Endothelial cell (in vitro differentiated cells): ENCODE measurements around the gene DNAH11. TPM values are rescaled to one million over a fixed set of nuclear protein-coding genes. Genes with fewer than 3 reads are reported as not detected.

ENCODE experiments used
- DNase-seq: peaks from one replicate; pipeline ENCODE4 v3.0.0; 2021; ENCODE audit warnings: low spot score
- H3K27ac Mint-ChIP-seq: one replicate; pipeline ENCODE4 v1.8.0; 2021; ENCODE audit warnings: mixed read lengths, inconsistent platforms; ENCODE audit not compliant: unreplicated experiment
- H3K27me3 Mint-ChIP-seq: one replicate; pipeline ENCODE4 v1.8.0; 2021; ENCODE audit warnings: mild to moderate bottlenecking, moderate library complexity, mixed read lengths, inconsistent platforms; ENCODE audit not compliant: unreplicated experiment
- H3K36me3 Mint-ChIP-seq: one replicate; pipeline ENCODE4 v1.8.0; 2021; ENCODE audit warnings: mild to moderate bottlenecking, low read depth, mixed read lengths, inconsistent platforms; ENCODE audit not compliant: unreplicated experiment
- H3K4me1 Mint-ChIP-seq: one replicate; pipeline ENCODE4 v1.8.0; 2021; ENCODE audit warnings: mild to moderate bottlenecking, mixed read lengths, inconsistent platforms; ENCODE audit not compliant: unreplicated experiment
- H3K4me3 Mint-ChIP-seq: one replicate; pipeline ENCODE4 v1.8.0; 2021; ENCODE audit warnings: mild to moderate bottlenecking, mixed read lengths, inconsistent platforms; ENCODE audit not compliant: unreplicated experiment
- H3K9me3 Mint-ChIP-seq: one replicate; pipeline ENCODE4 v1.8.0; 2021; ENCODE audit warnings: mixed read lengths, inconsistent platforms; ENCODE audit not compliant: unreplicated experiment
- total RNA-seq: library from RNA; stranded (reverse); fragmentation: NEBNext Ultra II Directional; extraction: Animal tissue kit (Norgen Biotek cat#: 25700); gene quantifications from one replicate; pipeline ENCODE4 v1.2.1, GENCODE V29; 2021; ENCODE audit not compliant: unreplicated experiment
- TF ChIP-seq, protein P1 (sequence below): fragments of 200-600 bp; sonication (generic); IDR thresholded peaks from one replicate; pipeline ENCODE4 v1.5.0; 2021; ENCODE audit warnings: antibody characterized with exemption; ENCODE audit not compliant: unreplicated experiment

The DNAH11 gene
- total RNA-seq, 1 donor from 2014 or later: 0.18 TPM

DNA sequence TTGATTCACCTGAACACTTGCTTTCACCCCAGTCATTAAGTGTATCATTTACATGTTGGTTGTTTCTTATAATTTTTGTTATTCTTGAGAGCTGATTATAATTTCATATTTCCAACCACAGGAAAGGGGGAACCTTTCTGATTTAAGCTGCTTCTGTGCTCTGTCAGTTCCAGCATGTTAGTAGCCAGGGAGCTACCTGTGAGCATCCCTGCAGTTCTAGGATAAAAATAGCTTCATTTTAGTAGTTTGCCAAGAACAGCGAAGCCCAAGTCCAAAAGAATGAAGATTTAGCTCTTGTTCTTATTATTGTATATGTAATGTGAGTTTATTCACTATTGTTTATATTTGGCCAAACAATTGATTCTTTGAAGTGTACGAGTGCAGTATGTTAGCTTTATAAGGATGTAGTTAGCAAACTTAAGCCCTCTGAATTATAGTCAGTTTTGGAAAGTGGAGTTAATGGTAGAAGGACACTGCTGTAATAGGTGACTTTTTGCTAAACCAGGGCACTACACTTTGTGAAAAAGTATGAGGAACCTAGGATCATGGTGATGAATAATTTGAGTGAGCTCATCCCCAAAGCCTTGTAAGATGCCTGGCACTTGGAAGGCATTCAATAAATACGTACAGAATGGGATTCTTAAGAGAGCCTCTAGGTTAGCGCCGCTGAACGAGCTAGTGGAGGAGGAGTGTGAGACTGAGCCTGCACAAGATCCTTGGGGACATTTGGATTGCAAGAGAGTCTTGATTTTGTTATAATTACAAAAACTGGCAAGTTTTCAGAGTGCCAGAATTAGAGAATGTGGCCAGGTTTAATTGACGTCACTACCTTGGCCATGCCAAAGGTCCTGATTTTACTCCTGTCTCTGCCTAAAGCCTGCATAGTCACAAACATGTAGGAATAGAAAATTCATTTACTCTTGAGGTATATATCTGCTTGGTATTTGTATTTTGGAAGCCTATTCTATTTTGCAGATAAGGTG lies 29.8 kb downstream of the DNAH11 start:
- no peaks in the 10 kb centered on the region for H3K4me1 Mint-ChIP-seq
- H3K36me3 Mint-ChIP-seq: no peaks in the 10 kb centered on the region
- no peaks in the 10 kb centered on the region for H3K27me3 Mint-ChIP-seq
- no peak overlapping the region for H3K27ac Mint-ChIP-seq
- TF ChIP-seq, protein P1, sequence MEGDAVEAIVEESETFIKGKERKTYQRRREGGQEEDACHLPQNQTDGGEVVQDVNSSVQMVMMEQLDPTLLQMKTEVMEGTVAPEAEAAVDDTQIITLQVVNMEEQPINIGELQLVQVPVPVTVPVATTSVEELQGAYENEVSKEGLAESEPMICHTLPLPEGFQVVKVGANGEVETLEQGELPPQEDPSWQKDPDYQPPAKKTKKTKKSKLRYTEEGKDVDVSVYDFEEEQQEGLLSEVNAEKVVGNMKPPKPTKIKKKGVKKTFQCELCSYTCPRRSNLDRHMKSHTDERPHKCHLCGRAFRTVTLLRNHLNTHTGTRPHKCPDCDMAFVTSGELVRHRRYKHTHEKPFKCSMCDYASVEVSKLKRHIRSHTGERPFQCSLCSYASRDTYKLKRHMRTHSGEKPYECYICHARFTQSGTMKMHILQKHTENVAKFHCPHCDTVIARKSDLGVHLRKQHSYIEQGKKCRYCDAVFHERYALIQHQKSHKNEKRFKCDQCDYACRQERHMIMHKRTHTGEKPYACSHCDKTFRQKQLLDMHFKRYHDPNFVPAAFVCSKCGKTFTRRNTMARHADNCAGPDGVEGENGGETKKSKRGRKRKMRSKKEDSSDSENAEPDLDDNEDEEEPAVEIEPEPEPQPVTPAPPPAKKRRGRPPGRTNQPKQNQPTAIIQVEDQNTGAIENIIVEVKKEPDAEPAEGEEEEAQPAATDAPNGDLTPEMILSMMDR: no peak
- H3K4me3 Mint-ChIP-seq: no peak overlapping the region
- no peak for DNase-seq
- no peaks in the 10 kb centered on the region for H3K9me3 Mint-ChIP-seq

DNA sequence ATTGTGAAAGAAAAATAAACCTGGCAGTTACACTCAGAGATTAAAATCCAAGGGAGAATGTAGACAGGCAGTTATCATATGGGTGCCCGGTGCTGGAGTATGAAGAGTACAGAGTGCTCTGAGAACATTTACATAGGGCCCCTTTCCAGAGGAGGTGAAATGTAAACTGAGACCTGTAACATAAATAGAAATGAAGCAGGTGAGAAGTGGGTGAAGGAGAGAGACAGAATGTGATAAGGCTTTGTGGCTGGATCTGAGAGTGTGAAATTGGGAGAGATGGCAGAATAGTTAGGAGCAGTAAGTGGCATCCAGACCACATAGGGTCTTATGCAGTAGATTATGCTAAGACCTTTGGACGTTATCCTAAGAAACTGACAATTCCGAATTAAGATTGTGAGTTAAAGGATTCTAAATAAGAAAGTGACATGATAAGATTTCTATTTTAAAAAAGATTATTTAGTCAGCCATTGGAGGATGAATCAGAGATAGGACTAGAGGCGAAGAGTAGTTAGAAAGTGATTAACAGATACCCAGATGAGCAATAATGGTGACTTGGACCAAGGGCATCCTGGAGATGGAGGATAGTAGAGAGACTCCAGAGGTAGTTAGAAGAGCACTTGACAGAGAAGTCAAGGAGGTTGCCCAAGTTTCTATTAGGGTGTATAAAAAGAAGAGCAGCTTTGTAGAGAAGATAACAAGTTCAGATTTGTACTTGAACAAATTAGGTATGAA lies 36.7 kb downstream of the DNAH11 start:
- Mint-ChIP-seq H3K36me3 (no peaks in the 10 kb centered on the region), H3K27me3 (no peaks in the 10 kb centered on the region), H3K27ac (no peak overlapping the region), H3K9me3 (no peaks in the 10 kb centered on the region), H3K4me3 (no peak overlapping the region), H3K4me1 (no peaks in the 10 kb centered on the region)
- TF ChIP-seq, protein P1: no peak
- no peak for DNase-seq

DNA sequence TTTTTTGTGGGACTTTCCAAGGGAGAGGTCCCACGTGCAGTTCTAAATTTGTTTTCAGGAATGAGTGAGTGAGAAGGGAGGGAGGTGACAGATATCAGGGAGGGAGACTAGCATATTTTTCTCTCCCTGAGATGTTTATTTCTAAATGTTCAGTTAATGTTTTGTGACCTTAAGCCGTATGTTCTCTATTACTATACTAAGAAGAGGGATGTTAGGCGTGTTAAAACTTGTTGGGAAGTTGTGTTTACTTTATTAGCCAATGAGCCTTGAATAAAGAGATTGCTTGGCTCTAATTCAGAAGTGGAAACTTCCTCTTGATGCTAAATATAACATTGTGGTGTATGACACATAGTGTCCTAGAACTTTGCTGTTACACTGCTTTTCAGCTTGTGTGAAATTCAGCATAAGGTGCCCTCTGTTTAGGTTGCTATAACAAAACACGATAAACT lies 37.3 kb downstream of the DNAH11 start:
- Mint-ChIP-seq H3K9me3 (no peaks in the 10 kb centered on the region), H3K36me3 (no peaks in the 10 kb centered on the region), H3K27ac (no peak overlapping the region), H3K4me1 (no peaks in the 10 kb centered on the region), H3K4me3 (no peak overlapping the region), H3K27me3 (no peaks in the 10 kb centered on the region)
- TF ChIP-seq, protein P1: no peak
- no peak for DNase-seq

DNA sequence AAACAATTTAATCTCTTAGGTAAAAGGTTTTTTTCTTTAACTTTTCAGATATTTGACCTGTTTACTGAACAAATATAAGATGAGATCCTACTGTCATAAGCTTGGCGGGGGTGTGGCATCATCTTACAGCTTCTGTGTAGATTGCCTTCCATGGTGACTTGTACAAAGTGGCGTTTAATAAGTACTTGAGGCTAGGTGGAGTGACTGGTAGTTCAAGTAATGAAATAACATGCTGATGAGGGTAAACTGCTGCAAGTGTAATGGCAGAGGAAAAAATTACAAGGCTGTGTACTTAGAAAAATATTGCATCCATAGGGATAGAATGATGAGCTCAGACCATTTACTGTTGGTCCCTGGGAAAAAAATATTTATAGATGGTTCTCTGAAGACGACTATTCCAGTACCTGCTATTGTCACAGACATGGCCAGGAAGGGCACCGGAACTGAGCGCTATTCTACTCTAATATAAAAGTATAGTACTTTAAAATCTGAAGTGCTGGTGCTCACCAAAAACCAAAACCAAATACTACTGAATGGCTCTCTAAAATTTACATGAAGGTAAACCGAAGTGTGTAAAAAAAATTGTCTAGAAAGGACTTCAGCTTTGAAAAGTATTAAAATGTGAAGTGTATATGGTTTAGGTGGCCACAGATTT lies 42.4 kb downstream of the DNAH11 start:
- DNase-seq: no peak
- no peaks in the 10 kb centered on the region for H3K27me3 Mint-ChIP-seq
- H3K4me3 Mint-ChIP-seq: no peak overlapping the region
- no peak overlapping the region for H3K27ac Mint-ChIP-seq
- H3K36me3 Mint-ChIP-seq: no peaks in the 10 kb centered on the region
- H3K9me3 Mint-ChIP-seq: no peaks in the 10 kb centered on the region
- H3K4me1 Mint-ChIP-seq: no peaks in the 10 kb centered on the region
- TF ChIP-seq, protein P1: no peak
